GM18868 (cell line): ENCODE results near the gene MAP2.
A peak's percentile ranks its signal among the peaks of the same experiment; 100 is the strongest.
"Not testable (repeated sequence)": the region's sequence is repeated elsewhere in the genome, so short reads cannot be mapped to it uniquely, and the experiment has no call there.

ENCODE experiments used
- ATAC-seq: cut with Tn5 transposase; IDR thresholded peaks from one replicate; pipeline ENCODE4 v1.9.1; 2021; ENCODE audit warnings: mild to moderate bottlenecking, moderate library complexity; ENCODE audit not compliant: unreplicated experiment

Gene MAP2

GRCh38 chr2:209579230-209579749, 155.4 kb downstream of the MAP2 start:
- ATAC-seq: no peak

- no peak for ATAC-seq
Observed at GRCh38 chr2:209581040-209581439, 157.2 kb downstream of the MAP2 start.

GRCh38 chr2:209582281-209582680, 158.4 kb downstream of the MAP2 start:
- no peak for ATAC-seq

GRCh38 chr2:209584472-209584871, 160.6 kb downstream of the MAP2 start:
- ATAC-seq: no peak

GRCh38 chr2:209584915-209585314, 161.1 kb downstream of the MAP2 start:
- no peak for ATAC-seq

- no peak for ATAC-seq
Observed at GRCh38 chr2:209591021-209591420, 167.2 kb downstream of the MAP2 start.

GRCh38 chr2:209592106-209592505, 168.3 kb downstream of the MAP2 start:
- ATAC-seq: no peak

GRCh38 chr2:209593930-209594329, 170.1 kb downstream of the MAP2 start:
- no peak for ATAC-seq

- ATAC-seq: no peak
Observed at GRCh38 chr2:209596262-209596661, 172.4 kb downstream of the MAP2 start.

- not testable (repeated sequence) for ATAC-seq
Observed at GRCh38 chr2:209598227-209598626, 174.4 kb downstream of the MAP2 start.

GRCh38 chr2:209600341-209601171, 176.7 kb downstream of the MAP2 start:
- no peak for ATAC-seq

- ATAC-seq: no peak
Observed at GRCh38 chr2:209601497-209601896, 177.7 kb downstream of the MAP2 start.

GRCh38 chr2:209602259-209602658, 178.4 kb downstream of the MAP2 start:
- no peak for ATAC-seq

- ATAC-seq: no peak
Observed at GRCh38 chr2:209609531-209609930, 185.7 kb downstream of the MAP2 start.

GRCh38 chr2:209610631-209611030, 186.8 kb downstream of the MAP2 start:
- ATAC-seq: no peak

GRCh38 chr2:209613649-209614305, 189.9 kb downstream of the MAP2 start:
- no peak for ATAC-seq

GRCh38 chr2:209614690-209615369, 191.0 kb downstream of the MAP2 start:
- no peak for ATAC-seq

GRCh38 chr2:209619782-209620181, 195.9 kb downstream of the MAP2 start:
- peak; percentile 89 for ATAC-seq

- ATAC-seq: no peak
Observed at GRCh38 chr2:209624192-209624938, 200.5 kb downstream of the MAP2 start.

GRCh38 chr2:209629597-209629996, 205.8 kb downstream of the MAP2 start:
- ATAC-seq: no peak

- ATAC-seq: no peak
Observed at GRCh38 chr2:209633911-209634310, 210.1 kb downstream of the MAP2 start.
